ENCODE results near the gene MTRF1. TPM values are rescaled to one million over a fixed set of nuclear protein-coding genes. Genes with fewer than 3 reads are reported as not detected.

The MTRF1 gene
- total and polyA plus RNA-seq, 8 donors = 6.5 to 19.8 (median 10.4) TPM

- H3K27ac ChIP-seq = no peak overlapping the region
- no peaks in the 10 kb centered on the region for H3K4me1 ChIP-seq
- no peak for ATAC-seq
- no peak for DNase-seq
- FAIRE-seq = no peak
- intact Hi-C loops (cut with DNase I) = no loop called here
- no peaks in the 10 kb centered on the region for H3K27me3 ChIP-seq
- 99 to 100% methylated on average over 3 of the region's 3 CpGs for WGBS, 2 donors
- H3K9me3 ChIP-seq = no peaks in the 10 kb centered on the region
- no peak overlapping the region for H3K4me3 ChIP-seq
- no peaks in the 10 kb centered on the region for H3K36me3 ChIP-seq
- TF ChIP-seq, protein P1, sequence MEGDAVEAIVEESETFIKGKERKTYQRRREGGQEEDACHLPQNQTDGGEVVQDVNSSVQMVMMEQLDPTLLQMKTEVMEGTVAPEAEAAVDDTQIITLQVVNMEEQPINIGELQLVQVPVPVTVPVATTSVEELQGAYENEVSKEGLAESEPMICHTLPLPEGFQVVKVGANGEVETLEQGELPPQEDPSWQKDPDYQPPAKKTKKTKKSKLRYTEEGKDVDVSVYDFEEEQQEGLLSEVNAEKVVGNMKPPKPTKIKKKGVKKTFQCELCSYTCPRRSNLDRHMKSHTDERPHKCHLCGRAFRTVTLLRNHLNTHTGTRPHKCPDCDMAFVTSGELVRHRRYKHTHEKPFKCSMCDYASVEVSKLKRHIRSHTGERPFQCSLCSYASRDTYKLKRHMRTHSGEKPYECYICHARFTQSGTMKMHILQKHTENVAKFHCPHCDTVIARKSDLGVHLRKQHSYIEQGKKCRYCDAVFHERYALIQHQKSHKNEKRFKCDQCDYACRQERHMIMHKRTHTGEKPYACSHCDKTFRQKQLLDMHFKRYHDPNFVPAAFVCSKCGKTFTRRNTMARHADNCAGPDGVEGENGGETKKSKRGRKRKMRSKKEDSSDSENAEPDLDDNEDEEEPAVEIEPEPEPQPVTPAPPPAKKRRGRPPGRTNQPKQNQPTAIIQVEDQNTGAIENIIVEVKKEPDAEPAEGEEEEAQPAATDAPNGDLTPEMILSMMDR (IDR thresholded peaks at IDR 0.05) = no peak
Measured at GRCh38 chr13:41302743-41303142, 39.4 kb upstream of the MTRF1 start.

GRCh38 chr13:41299316-41300094 is 36.1 kb upstream of the MTRF1 start:
- no peak overlapping the region for H3K27ac ChIP-seq
- 74 to 75% methylated on average over 4 of the region's 4 CpGs for WGBS, 2 donors
- peaks cover 0 to 2% (median 0%) of the 10 kb centered on the region in 3 donors for H3K4me1 ChIP-seq
- no peak overlapping the region for H3K4me3 ChIP-seq
- no peaks in the 10 kb centered on the region for H3K27me3 ChIP-seq
- intact Hi-C loops (cut with DNase I) = no loop called here
- ATAC-seq (no peak), DNase-seq (no peak), FAIRE-seq (no peak)
- no peaks in the 10 kb centered on the region for H3K9me3 ChIP-seq
- no peaks in the 10 kb centered on the region for H3K36me3 ChIP-seq
- TF ChIP-seq, protein P1 (IDR thresholded peaks at IDR 0.05) = no peak

GRCh38 chr13:41296879-41297646 is 33.7 kb upstream of the MTRF1 start:
- FAIRE-seq (no peak), ATAC-seq (no peak), DNase-seq (no peak)
- intact Hi-C loops (cut with DNase I) = no loop called here
- no peaks in the 10 kb centered on the region for H3K27me3 ChIP-seq
- TF ChIP-seq, protein P1 (IDR thresholded peaks at IDR 0.05) = no peak
- 69 to 77% methylated on average over 3 of the region's 3 CpGs for WGBS, 2 donors
- H3K9me3 ChIP-seq = no peaks in the 10 kb centered on the region
- peaks cover 0 to 5% (median 0%) of the 10 kb centered on the region in 3 donors for H3K4me1 ChIP-seq
- H3K4me3 ChIP-seq = no peak overlapping the region
- H3K27ac ChIP-seq = no peak overlapping the region
- H3K36me3 ChIP-seq = no peaks in the 10 kb centered on the region

DNA sequence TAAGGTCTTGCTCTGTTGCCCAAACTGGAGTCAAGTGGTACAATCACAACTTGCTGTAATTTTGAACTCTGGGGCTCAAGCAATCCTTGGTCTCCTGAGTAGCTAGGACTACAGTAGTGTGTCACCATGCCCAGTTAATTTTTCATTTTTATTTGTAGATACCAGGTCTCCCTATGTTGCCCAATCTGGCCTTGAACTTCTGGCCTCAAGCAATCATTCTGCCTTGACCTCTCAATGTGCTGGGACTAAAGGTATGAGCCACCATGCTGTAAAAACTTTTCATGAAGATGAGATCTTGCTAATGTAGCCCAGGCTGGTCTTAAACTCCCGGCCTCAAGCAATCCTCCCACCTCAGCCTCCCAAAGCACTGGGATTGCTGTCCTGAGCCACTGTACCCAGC is 32.6 kb upstream of the MTRF1 start:
- TF ChIP-seq, protein P1 (IDR thresholded peaks at IDR 0.05) = no peak
- Histone ChIP-seq H3K9me3 (no peaks in the 10 kb centered on the region), H3K4me3 (no peak overlapping the region), H3K4me1 (peaks cover 0 to 5% (median 0%) of the 10 kb centered on the region in 3 donors), H3K36me3 (no peaks in the 10 kb centered on the region), H3K27me3 (no peaks in the 10 kb centered on the region), H3K27ac (no peak overlapping the region)
- intact Hi-C loops (cut with DNase I) = no loop called here
- ATAC-seq = no peak
- 94 to 100% methylated on average over 1 of the region's 1 CpG for WGBS, 2 donors
- DNase-seq = no peak
- no peak for FAIRE-seq

Measured in pancreas (tissue), 10 donors.